Pancreas (tissue), 10 donors: ENCODE data around the gene NRP1. TPM values are rescaled to one million over a fixed set of nuclear protein-coding genes. Genes with fewer than 3 reads are reported as not detected.

Source experiments
- ATAC-seq, 4 donors: fragments of 200-7000 bp; cut with Tn5 transposase; one replicate each; pipeline versions ENCODE4 v1.8.0 to v1.9.1; 2020; ENCODE audit warnings: mild to moderate bottlenecking in 4 of 4, moderate library complexity in 4 of 4
- DNase-seq, 6 donors: peaks; one replicate each; pipeline ENCODE4 v3.0.0-alpha.2; 2020
- FAIRE-seq: peaks from 2 replicates; lab custom pipeline; 2012; peaks lifted over from hg19 to GRCh38; lab: Jason Lieb, UNC
- H3K27ac ChIP-seq, 4 donors: fragments of 200-600 bp; sonication (generic); 1 replicate in 3 of 4; 2 replicates in 1 of 4; pipeline versions ENCODE4 v1.5.0 to v1.8.0; 2020
- H3K27me3 ChIP-seq, 4 donors: fragments of 200-600 bp; one replicate each; pipeline ENCODE4 v1.8.0; 2021
- H3K36me3 ChIP-seq, 3 donors: fragments of 200-600 bp; sonication (generic) in 1 of 3; one replicate each; pipeline versions ENCODE4 v1.5.0 to v1.8.0; 2020 to 2021
- H3K4me1 ChIP-seq, 3 donors: fragments of 200-600 bp; one replicate each; pipeline ENCODE4 v1.8.0; 2021
- H3K4me3 ChIP-seq, 4 donors: fragments of 200-600 bp; sonication (generic) in 2 of 4; one replicate each; pipeline versions ENCODE4 v1.5.0 to v1.8.0; 2020 to 2021
- H3K9me3 ChIP-seq, 4 donors: fragments of 200-600 bp; one replicate each; pipeline ENCODE4 v1.8.0; 2021
- CTCF ChIP-seq, 4 donors: fragments of 200-600 bp; sonication (generic) in 3 of 4; IDR thresholded peaks; one replicate each; pipeline versions ENCODE4 v1.5.0 to v1.8.0; 2021; ENCODE audit warnings: antibody characterized with exemption in 4 of 4
- WGBS, 2 donors: extraction: QIAGEN DNeasy Blood & Tissue Kit; methylation state at CpG; one replicate each; pipeline ENCODE4 v1.1.7; 2013; 5-methylcytosine and 5-hydroxymethylcytosine counted together
- intact Hi-C, 3 donors: fragments of 100-400 bp; cut with DNase I; formaldehyde crosslinking; loops; one replicate each; pipeline versions ENCODE4 v1.11.1 to v1.14.2; 2022
- polyA plus RNA-seq, 2 donors: library from polyadenylated mRNA; stranded (reverse); fragments of 200-250 nt; gene quantifications; one replicate each; pipeline ENCODE4 v1.2.3, GENCODE V29; 2013
- total RNA-seq, 6 donors: library from RNA; stranded (reverse); fragmentation: NEBNext Ultra II Directional in 4 of 6; extraction: Animal tissue kit (Norgen Biotek cat#: 25700) in 4 of 6; gene quantifications; one replicate each; pipeline versions ENCODE4 v1.2.1 to v1.2.4, GENCODE V29; 2021 to 2023
- donor health status: healthy with polysubstance abuse.
- donor health status: DM: no; HTN: no; CAD: no; lungs with moderate emphysema.
- donor health status: DM: no; HTN: no; CAD: no.
- donor health status: control.
- donor health status: control.
- donor health status: Bipolar disorder and iron deficiency.
- donor health status: DM: yes; HTN: yes; CAD: no.
- donor health status: DM: no; HTN: no; CAD: no.
- donor health status: DM: no; HTN: no; CAD: no.
- donor health status: DM: yes; HTN: yes; CAD: no.

Gene NRP1
- total and polyA plus RNA-seq, 8 donors = 12.0 to 56.4 (median 28.4) TPM

GRCh38 chr10:33377658-33378025 is 43.2 kb upstream of the NRP1 start:
- no peak overlapping the region for H3K4me3 ChIP-seq
- H3K27ac ChIP-seq = no peak overlapping the region
- TF ChIP-seq CTCF (IDR thresholded peaks at IDR 0.05) = no peak
- intact Hi-C loops = no loop called here
- no peak for DNase-seq
- no peaks in the 10 kb centered on the region for H3K4me1 ChIP-seq
- no peaks in the 10 kb centered on the region for H3K36me3 ChIP-seq
- ATAC-seq = no peak
- no peaks in the 10 kb centered on the region for H3K9me3 ChIP-seq
- H3K27me3 ChIP-seq = no peaks in the 10 kb centered on the region
- WGBS, 2 donors = 89 to 92% methylated on average over 4 of the region's 4 CpGs
- FAIRE-seq = no peak

GRCh38 chr10:33376976-33377657 is 42.6 kb upstream of the NRP1 start:
- ATAC-seq (no peak), DNase-seq (no peak), FAIRE-seq (no peak)
- Histone ChIP-seq H3K9me3 (no peaks in the 10 kb centered on the region), H3K27me3 (no peaks in the 10 kb centered on the region), H3K27ac (no peak overlapping the region), H3K4me3 (no peak overlapping the region), H3K36me3 (no peaks in the 10 kb centered on the region), H3K4me1 (no peaks in the 10 kb centered on the region)
- TF ChIP-seq CTCF (IDR thresholded peaks at IDR 0.05) = no peak
- intact Hi-C loops = no loop called here
- 86 to 91% methylated on average over 4 of the region's 4 CpGs for WGBS, 2 donors

- no peak for DNase-seq
- Histone ChIP-seq H3K27ac (no peak overlapping the region), H3K4me1 (no peaks in the 10 kb centered on the region), H3K9me3 (no peaks in the 10 kb centered on the region), H3K4me3 (no peak overlapping the region), H3K27me3 (no peaks in the 10 kb centered on the region), H3K36me3 (no peaks in the 10 kb centered on the region)
- ATAC-seq = no peak
- 83 to 95% methylated on average over 2 of the region's 2 CpGs for WGBS, 2 donors
- no peak for FAIRE-seq
- TF ChIP-seq CTCF (IDR thresholded peaks at IDR 0.05) = no peak
- intact Hi-C loops = no loop called here
Measured at GRCh38 chr10:33376476-33376875, 42.0 kb upstream of the NRP1 start.

GRCh38 chr10:33373263-33373662 is 38.8 kb upstream of the NRP1 start:
- no peak for TF ChIP-seq CTCF (IDR thresholded peaks at IDR 0.05)
- no peak for ATAC-seq
- Histone ChIP-seq H3K4me1 (no peaks in the 10 kb centered on the region), H3K9me3 (no peaks in the 10 kb centered on the region), H3K27me3 (no peaks in the 10 kb centered on the region), H3K4me3 (no peak overlapping the region), H3K36me3 (no peaks in the 10 kb centered on the region), H3K27ac (no peak overlapping the region)
- 97% methylated on average over 2 of the region's 2 CpGs for WGBS, 2 donors
- FAIRE-seq = no peak
- DNase-seq = no peak
- intact Hi-C loops = no loop called here

GRCh38 chr10:33371234-33371633 is 36.8 kb upstream of the NRP1 start:
- intact Hi-C loops = no loop called here
- Histone ChIP-seq H3K27ac (no peak overlapping the region), H3K9me3 (no peaks in the 10 kb centered on the region), H3K4me3 (no peak overlapping the region), H3K36me3 (no peaks in the 10 kb centered on the region), H3K4me1 (no peaks in the 10 kb centered on the region), H3K27me3 (no peaks in the 10 kb centered on the region)
- FAIRE-seq (no peak), ATAC-seq (no peak), DNase-seq (no peak)
- WGBS, 2 donors = 58 to 62% methylated on average over 4 of the region's 4 CpGs
- no peak for TF ChIP-seq CTCF (IDR thresholded peaks at IDR 0.05)
